HG03060 (cell line): ENCODE measurements around the gene USP48.

Experiments used
- ATAC-seq: cut with Tn5 transposase; IDR thresholded peaks from one replicate; pipeline ENCODE4 v1.9.1; 2021; ENCODE audit warnings: low read depth, moderate number of reproducible peaks; ENCODE audit not compliant: unreplicated experiment

The USP48 gene

DNA sequence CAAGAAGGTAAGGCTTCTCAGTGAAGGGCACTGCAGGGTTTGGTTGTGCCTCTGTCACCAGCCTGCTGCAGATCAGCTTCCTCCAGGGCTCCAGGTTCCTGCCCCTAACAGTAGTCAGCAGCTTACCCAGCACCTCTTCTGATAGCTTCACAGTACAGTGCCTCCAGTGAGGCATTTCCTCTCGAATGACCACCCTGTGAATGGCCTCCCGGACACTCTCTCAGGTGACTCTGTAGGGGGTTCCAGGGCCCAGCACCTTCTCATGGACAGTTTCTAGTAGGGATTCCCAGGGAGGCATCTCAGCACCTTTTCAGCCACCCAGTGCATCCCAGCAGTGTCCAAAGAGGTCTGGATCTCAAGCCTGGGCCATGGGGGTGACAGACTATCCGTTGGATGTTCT is 28.4 kb downstream of the USP48 start:
- no peak for ATAC-seq

DNA sequence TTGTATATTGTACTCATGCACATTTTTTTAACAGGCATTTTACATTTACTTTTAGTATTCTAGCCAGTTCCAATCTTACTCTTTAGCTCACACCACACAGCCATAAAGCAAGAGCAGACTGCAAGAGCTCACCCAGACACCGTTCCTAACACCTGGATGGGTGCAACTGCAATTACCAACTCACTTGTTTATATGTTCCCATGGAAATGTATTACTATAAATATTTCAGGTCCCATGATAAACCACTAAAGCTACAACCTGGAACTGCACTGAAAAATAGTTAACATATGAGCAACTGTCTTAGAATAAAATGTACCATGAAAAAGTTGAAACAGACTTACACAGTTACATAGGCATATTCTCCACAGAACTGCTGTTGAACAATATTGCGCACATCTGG is 30.8 kb downstream of the USP48 start:
- no peak for ATAC-seq

DNA sequence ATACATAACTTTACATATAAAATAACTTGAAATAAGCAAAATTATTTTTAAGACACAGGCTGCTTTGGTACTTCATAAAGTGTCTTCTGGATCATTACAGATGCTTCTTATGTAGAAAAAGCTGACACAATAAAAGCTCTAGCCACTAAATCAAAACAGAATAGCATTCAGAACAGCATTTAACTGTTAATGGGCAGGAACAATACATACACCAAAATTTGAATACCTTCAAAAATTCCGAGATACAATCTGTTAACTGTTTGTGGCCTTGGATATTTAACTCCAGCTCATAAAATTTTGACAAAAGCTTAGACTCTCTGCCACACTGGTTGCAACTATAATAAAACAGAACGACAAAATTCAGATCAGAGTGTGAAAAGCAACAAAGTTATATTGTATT is 31.7 kb downstream of the USP48 start:
- no peak for ATAC-seq

DNA sequence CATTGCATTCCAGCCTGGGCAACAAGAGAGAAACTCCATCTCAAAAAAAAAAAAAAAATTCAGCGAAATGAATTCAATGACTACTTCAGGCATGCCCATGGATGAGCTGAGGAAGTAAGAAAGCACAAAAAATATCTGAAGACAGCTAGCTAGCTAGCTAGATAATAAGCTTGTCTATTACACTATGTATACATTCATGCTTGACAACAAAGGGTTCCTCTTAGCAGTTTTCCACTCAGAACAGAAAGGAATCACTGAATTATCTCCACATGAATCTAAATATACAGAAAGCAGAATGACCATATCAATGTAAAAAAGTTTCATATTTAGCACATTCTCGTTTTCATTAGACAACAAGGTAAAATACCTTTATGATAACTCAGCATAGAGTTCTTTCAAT is 32.1 kb downstream of the USP48 start:
- no peak for ATAC-seq

DNA sequence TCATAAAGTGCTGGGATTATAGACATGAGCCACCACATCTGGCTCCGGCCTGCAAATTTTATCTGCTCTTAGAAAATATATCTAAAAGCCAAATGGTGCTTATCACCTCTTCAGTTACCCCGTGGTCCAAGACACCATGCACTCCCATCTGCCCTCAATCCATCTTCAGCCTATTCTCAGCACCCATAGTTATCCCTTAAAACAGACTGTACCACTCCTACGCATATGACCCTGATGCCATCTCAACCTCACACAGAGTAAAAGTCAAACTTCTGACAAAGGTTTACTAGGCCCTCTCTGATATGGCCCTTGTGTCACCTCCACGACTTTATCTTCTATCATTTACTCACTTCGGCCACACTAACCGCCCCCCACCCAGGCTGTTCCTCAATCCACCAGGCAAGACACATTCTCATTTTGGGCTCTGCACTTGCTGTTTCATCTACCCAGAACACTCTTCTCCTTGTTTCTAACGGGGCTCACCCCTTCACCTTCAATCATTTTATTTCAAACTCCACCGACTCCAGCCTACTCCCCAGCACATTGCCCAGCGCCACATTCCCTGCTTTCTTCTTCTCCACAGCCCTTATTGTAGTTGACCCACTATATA is 33.0 kb downstream of the USP48 start:
- no peak for ATAC-seq

- ATAC-seq: no peak
Measured at GRCh38 chr1:21749109-21749508, 33.8 kb downstream of the USP48 start.

DNA sequence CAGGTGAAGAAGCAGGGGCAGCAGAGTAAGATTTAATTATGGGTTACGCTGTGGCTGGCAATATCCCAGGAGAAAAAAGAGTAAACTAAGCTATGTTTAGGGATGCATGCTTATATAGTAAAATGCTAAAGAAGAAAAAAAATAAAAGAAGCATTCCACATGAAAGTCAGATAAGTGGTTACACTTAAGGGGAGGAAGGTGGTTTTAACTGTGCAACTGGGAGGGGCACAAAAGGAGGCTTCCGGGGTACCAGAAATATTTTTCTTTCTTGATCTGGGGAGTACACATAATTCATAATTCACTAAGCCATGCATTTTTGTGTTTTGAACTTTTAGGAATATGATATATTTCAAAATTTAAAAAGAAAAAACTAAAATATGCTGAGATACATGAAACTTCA is 39.5 kb downstream of the USP48 start:
- no peak for ATAC-seq

GRCh38 chr1:21742578-21742977 is 40.4 kb downstream of the USP48 start:
- ATAC-seq: no peak

DNA sequence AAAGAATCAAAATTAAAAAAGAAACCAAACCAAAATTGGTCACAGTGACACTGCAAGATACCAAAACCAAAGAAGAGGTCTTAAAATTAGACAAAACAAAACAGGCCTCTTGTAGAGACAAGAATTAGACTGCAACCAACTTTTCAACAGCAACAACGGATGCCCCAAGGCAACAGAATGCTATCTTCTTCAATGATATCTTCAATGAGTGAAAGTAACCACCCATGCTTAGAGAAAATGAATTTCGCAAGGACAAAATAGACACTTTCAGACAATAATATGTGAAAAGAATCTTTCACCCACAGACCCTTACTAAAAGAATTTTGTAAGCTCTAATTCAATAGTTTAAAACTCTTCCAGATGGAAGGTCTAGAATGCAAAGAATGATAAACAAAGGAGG is 41.7 kb downstream of the USP48 start:
- no peak for ATAC-seq

DNA sequence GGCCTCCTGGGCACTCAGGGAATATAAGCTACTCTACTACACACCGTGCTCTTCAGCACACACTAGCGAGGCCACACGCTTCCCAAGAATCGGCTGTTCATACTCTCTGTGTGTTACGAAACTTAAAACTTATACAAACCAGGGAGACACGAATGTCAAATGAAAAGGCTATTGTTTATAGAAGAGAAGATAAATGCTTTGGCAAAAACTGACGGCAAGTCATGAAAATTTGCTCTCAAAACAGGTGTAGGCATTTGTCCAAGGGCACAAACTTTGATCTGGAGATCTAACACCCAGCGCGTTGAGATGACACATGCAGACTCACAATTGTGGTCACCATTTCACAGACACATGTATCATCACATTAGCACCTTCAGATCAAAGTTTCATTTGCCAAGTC is 46.1 kb downstream of the USP48 start:
- no peak for ATAC-seq

DNA sequence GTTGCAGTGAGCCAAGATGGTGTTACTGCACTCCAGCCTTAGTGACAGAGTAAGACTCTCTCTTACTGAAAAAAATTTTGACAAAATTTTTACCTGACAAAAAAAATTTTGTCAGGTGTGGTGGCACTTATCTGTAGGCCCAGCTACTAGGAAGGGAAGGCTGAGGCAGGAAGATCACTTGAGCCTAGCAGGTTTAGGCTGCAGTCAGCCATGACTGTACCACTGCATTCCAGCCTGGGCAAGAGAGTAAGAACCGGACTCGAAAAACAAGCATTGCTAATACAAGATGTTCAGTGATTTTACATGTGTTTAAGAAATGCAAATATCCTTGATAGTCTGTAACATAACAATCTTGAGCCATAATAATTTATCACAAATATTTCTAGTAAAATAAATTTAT is 46.9 kb downstream of the USP48 start:
- no peak for ATAC-seq

GRCh38 chr1:21734526-21734925 is 48.4 kb downstream of the USP48 start:
- no peak for ATAC-seq

DNA sequence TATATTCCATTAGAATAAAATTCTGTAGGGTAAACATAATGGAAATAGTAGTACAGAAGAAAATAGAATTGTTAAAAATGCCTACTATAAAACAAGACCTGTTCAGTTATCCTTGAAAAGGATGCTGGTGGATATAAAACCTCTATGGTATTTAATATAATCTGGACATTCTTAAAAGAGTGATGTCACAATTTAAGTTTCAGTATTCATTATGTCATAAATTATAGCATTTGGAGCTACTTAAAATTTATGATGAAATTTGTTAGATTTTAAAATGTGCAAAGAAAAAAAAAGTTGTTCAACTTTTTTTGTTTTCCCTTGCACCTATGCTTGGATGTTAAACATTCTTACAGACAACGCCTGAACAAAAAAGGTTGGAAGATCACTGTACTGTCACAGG is 50.3 kb downstream of the USP48 start:
- no peak for ATAC-seq

DNA sequence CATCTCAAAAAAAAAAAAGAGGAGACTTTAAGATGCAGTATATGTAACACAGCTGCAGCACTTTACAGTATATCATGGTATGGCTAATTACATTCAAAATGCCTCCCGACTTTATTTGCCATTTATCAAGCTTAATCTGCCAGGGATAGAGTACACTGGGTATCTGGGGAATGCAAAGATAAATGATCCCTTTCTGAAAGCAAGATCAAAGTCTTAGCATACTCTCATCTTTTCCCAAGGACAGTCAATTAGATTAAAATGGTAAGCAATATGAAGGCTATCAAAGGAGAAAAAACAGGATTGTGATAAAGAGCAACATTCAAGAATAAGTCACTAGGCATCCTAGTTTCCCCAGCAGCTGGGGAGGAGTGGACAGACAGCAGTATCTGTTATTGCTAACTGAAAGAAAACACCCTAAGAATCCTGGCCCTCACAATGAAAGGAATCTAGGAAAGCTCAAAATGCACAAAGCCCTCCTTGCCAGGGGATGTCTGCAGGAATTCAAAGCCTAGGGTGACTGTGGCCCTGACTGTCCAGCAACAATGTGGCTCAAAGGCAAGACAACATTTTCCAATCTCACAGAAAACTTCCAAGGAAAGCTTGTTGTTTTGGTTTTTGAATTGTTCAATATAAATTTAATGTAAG is 57.1 kb downstream of the USP48 start:
- ATAC-seq: no peak

- ATAC-seq: no peak
Measured at GRCh38 chr1:21724570-21724969, 58.4 kb downstream of the USP48 start.

- ATAC-seq: no peak
Measured at GRCh38 chr1:21724098-21724497, 58.9 kb downstream of the USP48 start.

DNA sequence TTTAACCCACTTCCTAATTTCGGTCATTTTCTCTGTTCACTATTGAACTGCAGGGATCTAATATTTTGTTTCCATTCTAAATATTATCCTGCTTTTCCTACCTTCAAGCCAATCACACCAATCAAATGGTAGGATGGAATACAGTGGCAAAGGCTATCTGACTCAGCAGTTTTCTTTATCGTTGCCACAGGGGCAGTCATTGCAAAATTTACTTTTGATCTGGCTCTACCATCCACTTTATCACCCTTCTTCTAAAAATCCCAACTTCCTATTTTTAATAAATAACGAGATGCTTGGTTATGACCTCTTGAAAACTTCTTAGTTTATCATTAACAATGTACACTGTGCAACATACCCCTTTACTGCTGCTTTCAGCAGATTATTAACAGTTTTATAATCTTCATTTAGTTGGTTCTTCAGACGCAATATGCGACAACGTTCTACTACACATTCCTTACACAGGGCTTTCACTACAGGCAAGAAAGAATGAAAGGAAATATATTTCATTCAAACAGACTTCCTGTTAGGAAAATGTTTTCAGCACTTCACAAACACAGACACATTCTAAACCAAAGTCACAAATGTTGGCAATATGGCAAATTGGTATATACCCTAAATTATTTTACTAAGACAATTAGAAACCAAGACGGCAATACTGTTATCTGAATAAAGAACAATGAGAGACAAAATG is 61.5 kb downstream of the USP48 start:
- no peak for ATAC-seq

DNA sequence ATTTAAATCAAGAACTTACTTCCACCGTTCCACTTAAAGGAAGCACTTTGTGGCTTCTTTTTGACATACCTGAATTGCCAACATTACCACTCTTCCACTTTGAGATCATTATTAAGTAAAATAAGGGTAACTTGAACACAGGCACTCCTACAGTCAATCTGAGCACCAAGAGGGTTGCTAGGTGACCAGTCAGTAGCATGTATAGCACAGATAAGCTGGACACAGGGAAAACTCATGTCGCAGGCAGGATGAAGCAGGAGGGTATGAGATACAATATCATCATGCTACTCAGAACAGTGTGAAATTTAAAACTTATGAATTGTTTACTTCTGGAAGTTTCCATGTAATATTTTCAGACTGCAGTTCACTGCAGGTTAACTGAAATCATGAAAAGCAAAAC is 66.8 kb downstream of the USP48 start:
- ATAC-seq: no peak

DNA sequence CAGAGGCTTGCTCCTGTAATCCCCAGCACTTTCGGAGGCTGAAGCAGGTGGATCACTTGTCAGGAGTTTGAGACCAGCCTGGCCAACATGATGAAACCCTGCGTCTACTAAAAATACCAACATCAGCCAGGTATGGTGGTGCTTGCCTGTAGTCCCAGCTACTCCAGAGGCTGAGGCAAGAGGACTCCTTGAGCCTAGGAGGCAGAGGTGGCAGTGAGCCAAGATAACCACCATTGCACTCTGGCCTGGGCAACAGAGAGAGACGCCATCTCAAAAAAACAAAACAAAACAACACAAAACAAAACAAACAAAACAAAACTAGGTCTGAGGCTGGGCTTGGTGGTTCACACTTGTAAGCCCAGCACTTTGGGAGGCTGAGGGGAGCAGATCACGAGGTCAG is 75.1 kb downstream of the USP48 start:
- no peak for ATAC-seq

GRCh38 chr1:21707086-21707840 is 75.7 kb downstream of the USP48 start:
- ATAC-seq: no peak

- no peak for ATAC-seq
Measured at GRCh38 chr1:21706151-21706835, 76.7 kb downstream of the USP48 start.
